HG02870 (cell line): Measurements from ENCODE around the gene DNAH2.

Experiments used
- ATAC-seq: cut with Tn5 transposase; IDR thresholded peaks from one replicate; pipeline ENCODE4 v1.9.1; 2021; ENCODE audit warnings: mild to moderate bottlenecking, moderate library complexity; ENCODE audit not compliant: unreplicated experiment

The DNAH2 gene

GRCh38 chr17:7719661-7720060, 2.1 kb downstream of the DNAH2 start:
- no peak for ATAC-seq

DNA sequence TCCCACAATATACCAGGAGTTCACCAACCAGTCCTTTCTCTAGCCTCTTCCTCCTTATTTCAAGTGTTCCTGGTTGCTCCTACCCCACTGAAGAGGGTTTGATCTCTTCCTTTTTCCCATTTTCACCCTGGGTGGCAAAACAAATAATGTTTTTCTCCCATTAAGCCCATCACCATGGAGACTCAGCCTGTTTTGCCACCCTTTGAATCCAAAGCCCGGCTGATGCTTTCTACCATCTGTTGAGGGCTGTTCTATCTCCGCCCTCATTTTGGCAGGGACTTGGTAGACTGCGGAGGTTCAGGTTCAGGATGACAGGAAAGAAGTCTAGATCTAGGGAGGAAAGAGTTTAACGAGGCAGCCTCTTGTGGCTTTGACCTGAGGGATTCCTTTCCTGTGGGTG, 2.6 kb downstream of the DNAH2 start:
- no peak for ATAC-seq

DNA sequence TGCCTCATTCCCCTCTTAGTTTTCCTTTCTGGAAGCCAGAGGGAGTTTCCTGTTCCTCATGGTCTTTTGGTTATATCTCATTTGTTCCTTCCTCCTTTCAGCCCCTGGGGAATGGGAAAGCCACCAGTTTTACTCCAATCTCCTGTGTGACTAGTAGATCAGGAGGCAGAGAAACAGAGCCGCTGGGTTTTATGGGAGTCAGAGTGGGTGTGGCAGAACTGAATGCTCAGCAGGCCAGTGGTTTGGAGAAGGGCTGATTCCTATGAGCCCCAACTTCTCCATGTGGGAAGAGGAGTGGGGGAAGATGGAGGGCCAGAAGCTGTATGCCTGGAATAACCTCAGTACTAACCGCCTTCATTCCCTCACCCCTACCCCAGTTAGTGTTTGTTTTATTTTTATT, 4.1 kb downstream of the DNAH2 start:
- ATAC-seq = no peak

DNA sequence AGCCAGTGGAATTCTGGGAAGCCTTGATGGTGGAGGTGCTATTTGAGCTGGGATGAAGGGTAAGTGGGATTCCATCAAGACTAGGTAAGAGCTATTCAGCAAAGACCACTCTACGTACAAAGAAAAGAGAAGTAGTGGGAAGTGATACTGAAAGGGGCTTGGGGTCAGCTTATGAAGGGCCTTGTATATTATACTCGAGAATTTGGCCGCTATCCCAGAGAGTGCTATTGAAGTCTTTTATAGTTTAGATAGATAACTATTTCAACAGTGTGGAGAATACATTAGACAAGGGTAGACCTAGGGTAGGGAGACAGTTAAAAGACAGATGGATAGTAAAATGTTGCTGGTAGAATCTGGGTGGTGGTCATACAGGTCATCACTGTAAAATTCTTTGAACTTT, 10.3 kb downstream of the DNAH2 start:
- ATAC-seq = no peak

- ATAC-seq = no peak
Observed at GRCh38 chr17:7729816-7730215, 12.3 kb downstream of the DNAH2 start.

- ATAC-seq = no peak
Observed at GRCh38 chr17:7732981-7733539, 15.5 kb downstream of the DNAH2 start.

GRCh38 chr17:7737601-7738000, 20.1 kb downstream of the DNAH2 start:
- ATAC-seq = no peak

- no peak for ATAC-seq
Observed at GRCh38 chr17:7739746-7740145, 22.2 kb downstream of the DNAH2 start.

DNA sequence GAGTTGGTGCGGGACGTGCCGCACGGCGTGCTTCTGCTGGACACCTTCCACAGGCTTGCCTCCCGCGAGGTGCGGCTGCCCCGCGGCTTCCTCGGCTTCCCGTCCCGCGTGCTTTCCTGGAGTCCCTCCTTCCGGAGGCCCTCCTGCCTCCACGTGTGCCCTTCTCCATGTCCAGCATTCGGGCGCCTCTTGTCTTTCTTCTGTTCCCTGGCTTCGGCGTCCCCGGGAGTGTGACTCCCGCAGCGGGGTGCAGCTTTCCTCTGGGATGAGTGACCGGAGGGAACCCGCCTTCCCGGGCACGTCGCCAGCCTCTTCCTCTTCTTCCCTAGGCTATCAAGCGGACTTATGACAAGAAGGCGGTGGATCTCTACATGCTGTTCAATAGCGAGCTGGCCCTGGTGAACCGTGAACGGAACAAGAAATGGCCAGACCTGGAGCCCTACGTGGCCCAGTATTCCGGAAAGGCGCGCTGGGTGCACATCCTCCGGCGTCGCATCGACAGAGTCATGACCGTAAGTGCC, 23.0 kb downstream of the DNAH2 start:
- ATAC-seq = no peak

DNA sequence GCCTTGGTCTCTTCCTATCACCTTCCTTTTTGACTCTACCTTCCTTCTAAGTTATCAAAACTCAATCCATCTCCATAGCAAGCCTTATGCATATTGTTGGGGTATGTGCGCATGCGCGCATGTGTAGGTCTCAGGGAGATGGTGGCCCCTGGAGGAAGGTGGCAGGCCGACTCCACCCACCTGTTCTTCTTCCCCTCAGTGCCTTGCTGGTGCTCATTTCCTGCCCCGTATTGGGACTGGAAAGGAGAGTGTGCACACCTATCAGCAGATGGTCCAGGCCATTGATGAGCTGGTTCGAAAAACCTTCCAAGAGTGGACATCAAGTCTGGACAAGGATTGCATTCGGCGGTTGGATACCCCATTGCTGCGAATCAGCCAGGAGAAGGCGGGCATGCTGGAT, 25.2 kb downstream of the DNAH2 start:
- no peak for ATAC-seq

- no peak for ATAC-seq
Observed at GRCh38 chr17:7744416-7744815, 26.9 kb downstream of the DNAH2 start.

GRCh38 chr17:7745748-7746470, 28.4 kb downstream of the DNAH2 start:
- ATAC-seq = no peak

DNA sequence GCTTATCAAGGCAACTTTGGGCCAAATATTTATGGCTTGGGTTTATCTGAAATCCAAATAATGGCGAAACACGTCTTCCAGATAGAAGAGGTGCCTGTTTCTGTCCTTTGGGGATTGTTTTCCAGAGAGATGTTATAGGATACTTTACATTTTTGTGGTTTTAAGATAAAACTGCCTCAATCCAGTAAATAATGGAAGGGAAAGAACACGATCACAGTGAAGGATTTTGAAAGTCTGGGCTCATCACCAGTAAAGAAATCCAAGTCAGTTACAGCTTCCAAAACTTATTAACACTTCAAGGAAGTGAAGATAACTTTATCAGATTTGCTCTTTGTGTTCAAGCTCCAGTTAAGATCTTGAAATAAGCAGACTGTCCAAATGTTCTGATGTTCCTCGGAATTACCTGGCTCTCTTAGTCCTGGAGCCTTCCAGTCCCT, 30.1 kb downstream of the DNAH2 start:
- no peak for ATAC-seq

- no peak for ATAC-seq
Observed at GRCh38 chr17:7748076-7748775, 30.7 kb downstream of the DNAH2 start.

GRCh38 chr17:7750321-7750821, 32.8 kb downstream of the DNAH2 start:
- ATAC-seq = no peak

DNA sequence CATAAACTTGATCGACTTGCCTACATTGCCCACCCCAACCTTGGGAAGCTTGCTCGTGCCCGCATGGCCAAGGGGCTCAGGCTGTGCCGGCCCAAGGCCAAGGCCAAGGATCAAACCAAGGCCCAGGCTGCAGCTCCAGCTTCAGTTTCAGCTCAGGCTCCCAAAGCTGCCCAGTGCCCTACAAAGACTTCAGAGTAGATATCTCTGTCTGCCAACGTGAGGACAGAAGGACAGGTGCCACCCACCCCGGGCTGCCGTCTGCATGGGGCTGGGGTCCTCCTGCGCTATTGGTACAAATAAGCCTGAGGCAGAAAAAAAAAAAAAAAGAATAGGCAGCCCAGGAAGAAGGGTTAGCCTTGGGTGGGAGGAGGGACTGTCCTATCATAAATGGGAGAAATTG, 37.1 kb downstream of the DNAH2 start:
- ATAC-seq = no peak

- ATAC-seq = no peak
Observed at GRCh38 chr17:7755095-7755890, 37.7 kb downstream of the DNAH2 start.

DNA sequence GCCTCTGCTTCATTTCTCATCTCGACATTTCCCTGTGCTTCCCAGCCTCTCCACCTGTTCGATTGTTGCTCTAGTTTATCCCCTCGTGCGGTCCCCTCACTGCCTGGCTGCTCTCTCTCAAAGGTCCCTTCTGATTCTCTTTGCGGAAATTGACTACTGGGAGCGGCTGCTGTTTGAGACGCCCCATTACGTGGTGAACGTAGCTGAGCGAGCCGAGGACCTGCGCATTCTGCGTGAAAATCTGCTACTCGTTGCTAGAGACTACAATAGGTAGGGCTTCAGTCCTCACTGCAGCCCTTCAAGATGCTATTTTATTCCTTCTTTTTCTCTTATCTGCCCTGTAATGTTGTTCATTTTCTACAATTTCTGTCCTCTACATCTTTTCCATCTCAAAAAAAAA, 39.4 kb downstream of the DNAH2 start:
- ATAC-seq = no peak

GRCh38 chr17:7763919-7764318, 46.4 kb downstream of the DNAH2 start:
- no peak for ATAC-seq

DNA sequence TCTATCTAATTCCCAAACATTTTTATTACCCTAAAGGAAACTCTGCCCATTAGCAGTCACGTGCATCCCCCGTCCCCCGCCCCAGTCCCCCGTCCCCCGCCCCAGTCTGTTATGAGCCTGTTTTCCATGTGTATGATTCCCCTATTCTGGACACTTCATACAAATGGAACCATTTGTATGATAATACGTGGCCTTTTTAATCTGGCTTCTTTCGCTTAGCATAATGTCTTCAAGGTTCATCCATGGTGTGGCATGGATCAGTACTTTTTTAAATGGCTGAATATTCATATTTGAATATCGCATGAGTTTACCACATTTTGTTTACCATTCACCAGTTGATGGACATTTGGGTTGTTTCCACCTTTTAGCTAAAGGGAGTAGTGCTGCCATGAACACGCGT, 49.5 kb downstream of the DNAH2 start:
- ATAC-seq = no peak

DNA sequence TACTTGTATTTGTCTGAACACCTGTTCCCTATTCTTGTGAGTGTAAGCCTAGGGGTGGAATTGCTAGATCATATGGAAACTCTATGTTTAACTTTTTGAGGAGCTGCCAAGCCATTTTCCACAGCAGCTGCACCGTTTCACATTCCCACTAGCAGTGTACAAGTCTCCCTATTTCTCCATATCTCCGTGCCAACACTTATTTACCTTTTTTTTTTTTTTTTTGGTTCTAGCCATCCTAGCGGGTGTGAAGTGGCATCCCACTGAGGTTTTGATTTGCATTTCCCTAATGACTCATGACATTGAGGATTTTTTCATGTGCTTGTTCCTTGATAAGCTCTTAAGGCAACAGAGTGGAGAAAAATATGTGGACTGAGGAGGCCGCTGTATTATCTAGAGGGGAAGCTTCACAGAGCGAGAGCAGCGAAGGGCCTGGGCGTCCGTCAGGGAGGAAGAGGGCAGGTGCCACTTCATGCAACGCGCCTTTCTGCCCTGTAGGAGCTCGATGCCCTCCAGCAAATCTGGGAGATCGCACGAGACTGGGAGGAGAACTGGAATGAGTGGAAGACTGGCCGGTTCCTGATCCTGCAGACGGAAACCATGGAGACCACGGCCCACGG, 50.0 kb downstream of the DNAH2 start:
- no peak for ATAC-seq
